ENCODE data around the gene BCR. TPM values are rescaled to one million over a fixed set of nuclear protein-coding genes. Genes with fewer than 3 reads are reported as not detected.

Gene BCR
- total RNA-seq, 4 donors from 2014 or later: 70.5 to 102 (median 84.1) TPM

DNA sequence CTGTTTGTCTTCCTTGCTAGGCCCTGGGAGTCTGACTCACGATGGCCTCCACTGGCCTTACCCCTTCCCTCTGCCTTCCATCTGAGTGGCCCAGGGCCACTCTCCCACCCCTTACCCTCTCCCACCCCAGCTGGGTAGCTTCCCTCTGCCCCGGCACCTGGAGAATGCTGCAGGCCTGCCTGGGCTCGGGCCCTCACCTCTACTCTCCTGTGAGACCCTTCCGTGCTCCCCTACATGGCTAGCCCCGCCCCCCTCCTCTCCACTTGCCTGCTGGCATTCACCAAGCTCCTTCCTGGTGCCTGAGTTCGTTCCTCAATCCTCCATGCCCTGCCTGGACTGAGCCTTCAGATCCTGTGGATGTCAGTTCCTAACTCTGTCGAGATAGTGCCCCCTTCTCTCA lies 26.3 kb upstream of the BCR start:
- no peak for TF ChIP-seq POLR2A (IDR thresholded peaks at IDR 0.05)
- TF ChIP-seq, protein P1, sequence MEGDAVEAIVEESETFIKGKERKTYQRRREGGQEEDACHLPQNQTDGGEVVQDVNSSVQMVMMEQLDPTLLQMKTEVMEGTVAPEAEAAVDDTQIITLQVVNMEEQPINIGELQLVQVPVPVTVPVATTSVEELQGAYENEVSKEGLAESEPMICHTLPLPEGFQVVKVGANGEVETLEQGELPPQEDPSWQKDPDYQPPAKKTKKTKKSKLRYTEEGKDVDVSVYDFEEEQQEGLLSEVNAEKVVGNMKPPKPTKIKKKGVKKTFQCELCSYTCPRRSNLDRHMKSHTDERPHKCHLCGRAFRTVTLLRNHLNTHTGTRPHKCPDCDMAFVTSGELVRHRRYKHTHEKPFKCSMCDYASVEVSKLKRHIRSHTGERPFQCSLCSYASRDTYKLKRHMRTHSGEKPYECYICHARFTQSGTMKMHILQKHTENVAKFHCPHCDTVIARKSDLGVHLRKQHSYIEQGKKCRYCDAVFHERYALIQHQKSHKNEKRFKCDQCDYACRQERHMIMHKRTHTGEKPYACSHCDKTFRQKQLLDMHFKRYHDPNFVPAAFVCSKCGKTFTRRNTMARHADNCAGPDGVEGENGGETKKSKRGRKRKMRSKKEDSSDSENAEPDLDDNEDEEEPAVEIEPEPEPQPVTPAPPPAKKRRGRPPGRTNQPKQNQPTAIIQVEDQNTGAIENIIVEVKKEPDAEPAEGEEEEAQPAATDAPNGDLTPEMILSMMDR (IDR thresholded peaks at IDR 0.05): no peak
- no peak for DNase-seq (ENCODE audit: low spot score in 2 of 2)
- intact Hi-C loops (cut with DNase I; ENCODE audit: low total_unique reads): no loop called here
- H3K4me3 ChIP-seq (ENCODE audit: low read depth, poor library complexity, severe bottlenecking): no peak overlapping the region
- 86 to 94% methylated on average over 7 of the region's 7 CpGs for WGBS, 2 donors

DNA sequence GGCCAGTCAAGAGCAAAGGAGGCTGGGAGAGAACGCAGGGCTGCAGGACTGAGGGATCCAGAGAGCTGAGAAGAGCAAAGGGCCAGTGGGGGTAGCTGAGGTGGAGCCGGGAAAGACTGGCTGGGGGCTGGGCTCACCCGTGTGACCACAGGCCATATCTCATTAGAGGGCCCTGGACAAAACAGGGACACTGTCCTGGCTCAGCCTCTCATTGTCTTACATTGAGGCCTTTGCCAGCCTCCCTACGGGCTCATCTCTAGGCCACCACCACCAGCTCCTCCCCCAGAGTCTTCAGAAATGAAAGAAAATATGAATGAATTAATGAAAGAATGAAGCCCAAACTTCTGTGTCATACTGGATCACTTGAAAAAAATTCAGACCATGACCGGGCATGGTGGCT lies 25.8 kb upstream of the BCR start:
- no peak for TF ChIP-seq POLR2A (IDR thresholded peaks at IDR 0.05)
- TF ChIP-seq, protein P1 (IDR thresholded peaks at IDR 0.05): no peak
- no peak for DNase-seq (ENCODE audit: low spot score in 2 of 2)
- WGBS, 2 donors: 86 to 94% methylated on average over 5 of the region's 5 CpGs
- no peak overlapping the region for H3K4me3 ChIP-seq (ENCODE audit: low read depth, poor library complexity, severe bottlenecking)
- intact Hi-C loops (cut with DNase I; ENCODE audit: low total_unique reads): no loop called here

DNA sequence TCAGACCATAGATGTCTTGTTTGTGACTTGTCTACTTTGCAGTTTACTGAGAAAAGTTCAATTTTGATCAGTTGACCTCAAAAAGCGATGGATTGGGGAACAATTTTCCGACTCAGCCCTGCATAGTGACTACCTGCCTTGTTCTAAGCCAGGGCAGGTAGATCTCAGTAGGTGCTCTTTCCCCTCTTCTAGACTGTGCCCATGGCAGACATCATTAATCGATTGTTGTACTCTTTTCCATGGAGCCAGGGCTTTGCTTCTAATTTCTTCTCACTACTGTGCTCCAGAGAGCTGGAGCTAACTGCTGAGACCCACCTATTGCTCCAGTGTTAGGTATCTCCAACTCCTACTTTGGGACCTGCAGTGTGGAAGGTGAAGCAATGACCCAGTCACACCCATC lies 25.2 kb upstream of the BCR start:
- TF ChIP-seq POLR2A (IDR thresholded peaks at IDR 0.05): no peak
- intact Hi-C loops (cut with DNase I; ENCODE audit: low total_unique reads): no loop called here
- no peak for DNase-seq (ENCODE audit: low spot score in 2 of 2)
- WGBS, 2 donors: 94 to 97% methylated on average over 3 of the region's 3 CpGs
- H3K4me3 ChIP-seq (ENCODE audit: low read depth, poor library complexity, severe bottlenecking): no peak overlapping the region

DNA sequence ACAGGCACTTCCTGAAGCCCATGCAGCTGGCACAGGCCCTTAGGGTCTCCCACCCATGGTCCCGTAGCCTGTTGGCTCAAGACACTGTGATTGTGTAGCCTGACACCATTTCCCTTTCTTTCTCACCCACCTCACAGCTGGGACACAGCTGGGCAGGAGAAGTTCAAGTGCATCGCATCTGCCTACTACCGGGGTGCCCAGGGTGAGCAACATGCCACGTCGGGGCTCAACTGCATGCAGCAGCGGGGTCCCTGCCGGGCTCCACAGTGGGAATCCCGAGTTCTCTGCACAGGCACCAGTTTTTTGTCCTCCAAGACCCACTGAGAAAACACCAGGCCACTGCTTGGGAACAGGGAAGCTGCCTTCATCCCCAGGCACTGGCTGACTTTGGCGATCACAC lies 24.5 kb upstream of the BCR start:
- intact Hi-C loops (cut with DNase I; ENCODE audit: low total_unique reads): no loop called here

DNA sequence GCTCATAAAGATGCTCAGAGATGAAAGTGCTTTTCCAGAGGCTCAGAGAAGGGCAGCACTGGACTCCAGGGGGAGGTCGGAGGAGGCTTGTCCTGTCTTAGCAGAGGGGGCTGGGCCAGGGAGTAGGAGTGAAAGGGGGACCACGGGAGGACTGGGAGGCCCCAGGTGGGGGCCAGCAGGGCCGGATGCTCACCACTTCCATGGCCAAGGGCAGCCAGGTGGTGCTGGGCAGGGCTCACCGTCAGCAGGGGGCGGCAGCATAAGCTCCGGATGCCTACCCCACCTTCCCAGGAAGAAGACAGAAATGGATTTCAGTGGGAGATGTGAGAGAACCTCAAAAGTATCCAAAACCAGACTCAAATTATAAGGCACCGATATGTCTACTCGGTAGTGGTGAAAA lies 24.0 kb upstream of the BCR start:
- DNase-seq (ENCODE audit: low spot score in 2 of 2): no peak
- TF ChIP-seq, protein P1 (IDR thresholded peaks at IDR 0.05): no peak
- no peak for TF ChIP-seq POLR2A (IDR thresholded peaks at IDR 0.05)
- no peak overlapping the region for H3K4me3 ChIP-seq (ENCODE audit: low read depth, poor library complexity, severe bottlenecking)
- WGBS, 2 donors: 62 to 63% methylated on average over 8 of the region's 8 CpGs
- intact Hi-C loops (cut with DNase I; ENCODE audit: low total_unique reads): no loop called here

More for the DNA sequence above, 24.5 kb upstream of the BCR start:
- H3K4me3 ChIP-seq (ENCODE audit: low read depth, poor library complexity, severe bottlenecking): no peak overlapping the region
- 87 to 92% methylated on average over 8 to 9 of the region's 9 CpGs for WGBS, 2 donors
- no peak for TF ChIP-seq POLR2A (IDR thresholded peaks at IDR 0.05)
- TF ChIP-seq, protein P1 (IDR thresholded peaks at IDR 0.05): no peak
- DNase-seq (ENCODE audit: low spot score in 2 of 2): no peak

DNA sequence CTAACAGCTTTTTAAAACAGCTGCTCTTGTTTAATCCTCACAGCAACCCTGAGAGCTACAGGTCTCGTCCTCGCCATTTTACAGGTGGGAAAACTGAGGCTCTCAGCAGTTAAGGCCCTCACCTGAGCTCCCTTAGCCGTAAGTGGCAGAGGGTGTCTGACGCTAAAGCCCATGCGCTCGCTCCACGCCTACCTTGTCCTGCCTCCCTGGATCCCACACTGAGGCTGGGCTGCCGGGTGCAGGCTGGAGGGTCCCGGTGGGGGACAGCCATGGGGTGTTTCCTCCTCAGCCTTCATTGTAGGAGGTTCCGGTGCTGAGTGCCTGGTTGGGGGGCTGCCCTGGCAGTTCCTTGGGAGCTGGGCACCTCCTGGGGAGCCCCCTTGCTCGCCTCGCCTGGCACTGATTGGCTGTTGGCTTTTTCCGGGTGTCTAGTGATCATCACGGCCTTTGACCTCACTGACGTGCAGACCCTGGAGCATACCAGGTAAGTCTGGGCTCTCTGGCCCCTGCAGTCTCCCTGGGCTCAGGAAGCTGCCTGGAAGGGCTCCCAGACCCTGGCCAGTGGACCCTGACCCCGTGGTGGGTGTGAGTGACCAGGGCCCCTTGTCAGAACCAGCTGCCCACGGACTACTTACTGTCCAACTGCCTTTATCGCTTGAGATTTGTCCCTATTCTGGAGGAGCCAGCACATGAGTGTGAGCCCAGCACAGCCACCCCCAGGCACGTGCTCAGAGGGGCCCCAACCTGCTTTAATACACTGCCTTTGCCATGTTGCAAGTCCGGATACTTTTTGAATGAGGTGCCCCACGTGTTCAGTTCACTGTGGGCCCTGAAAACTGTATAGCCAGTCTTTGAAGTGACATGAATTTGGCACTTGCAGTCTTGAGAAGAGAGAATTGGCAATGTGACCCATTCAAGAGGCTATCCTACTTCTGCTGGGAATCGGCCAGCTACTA lies 22.5 kb upstream of the BCR start:
- intact Hi-C loops (cut with DNase I; ENCODE audit: low total_unique reads): no loop called here

More for the DNA sequence above, 22.5 kb upstream of the BCR start:
- no peak for DNase-seq (ENCODE audit: low spot score in 2 of 2)
- TF ChIP-seq, protein P1 (IDR thresholded peaks at IDR 0.05): no peak
- no peak for TF ChIP-seq POLR2A (IDR thresholded peaks at IDR 0.05)
- WGBS, 2 donors: 87 to 90% methylated on average over 12 to 22 of the region's 22 CpGs
- H3K4me3 ChIP-seq (ENCODE audit: low read depth, poor library complexity, severe bottlenecking): no peak overlapping the region
